ENCODE measurements around the gene YBX1. TPM values are rescaled to one million over a fixed set of nuclear protein-coding genes. Genes with fewer than 3 reads are reported as not detected.

Gene YBX1
- total and polyA plus RNA-seq, 4 donors, result 107 to 530 (median 204) TPM

- peaks cover under 1 to 6% (median 4%) of the 10 kb centered on the region in 4 donors for H3K36me3 ChIP-seq (ENCODE audit: control insufficient read depth in 4 of 4, insufficient read depth in 3 of 4, low read depth in 1 of 4, low read length in 3 of 4)
- H3K9me3 ChIP-seq (ENCODE audit: control insufficient read depth in 4 of 4, low read length in 3 of 4), result no peaks in the 10 kb centered on the region
- peaks cover 2 to 7% (median 5%) of the 10 kb centered on the region in 4 donors for H3K4me1 ChIP-seq (ENCODE audit: control insufficient read depth in 4 of 4, insufficient read depth in 4 of 4, low read length in 3 of 4)
- H3K27ac ChIP-seq (ENCODE audit: low read depth in 1 of 2, low read length in 2 of 2), result no peak overlapping the region
- no peak overlapping the region for H3K9ac ChIP-seq (ENCODE audit: low read depth in 1 of 2, low read length in 2 of 2)
- WGBS, result 90% methylated on average over 19 of the region's 19 CpGs
- no peak for DNase-seq (ENCODE audit: low spot score)
- H3K27me3 ChIP-seq (ENCODE audit: control insufficient read depth in 4 of 4, insufficient read depth in 4 of 4, low read length in 3 of 4), result no peaks in the 10 kb centered on the region
- TF ChIP-seq YY1 (IDR thresholded peaks at IDR 0.05) (no peak), HNF4A (conservative IDR thresholded peaks at IDR 0.05) (no peak), CTCF (IDR thresholded peaks at IDR 0.05; ENCODE audit: low read depth, low read length, missing input control) (no peak), SP1 (IDR thresholded peaks at IDR 0.05) (no peak), MAX (IDR thresholded peaks at IDR 0.05) (no peak), TAF1 (conservative IDR thresholded peaks at IDR 0.05) (no peak), NR2F2 (IDR thresholded peaks at IDR 0.05) (no peak), RAD21 (IDR thresholded peaks at IDR 0.05) (no peak), GABPA (IDR thresholded peaks at IDR 0.05 in 1 of 2, conservative IDR thresholded peaks at IDR 0.05 in 1 of 2) (no peak), EGR1 (IDR thresholded peaks at IDR 0.05; ENCODE audit: low read depth in 2 of 2) (no peak)
- H3K4me3 ChIP-seq (ENCODE audit: low read depth in 1 of 3, low read length in 3 of 3), result no peak overlapping the region
Observed at GRCh38 chr1:42740851-42741580, 58.8 kb downstream of the YBX1 start.

GRCh38 chr1:42741706-42742105 lies 59.5 kb downstream of the YBX1 start:
- no peak overlapping the region for H3K4me3 ChIP-seq (ENCODE audit: low read depth in 1 of 3, low read length in 3 of 3)
- H3K27me3 ChIP-seq (ENCODE audit: control insufficient read depth in 4 of 4, insufficient read depth in 4 of 4, low read length in 3 of 4), result no peaks in the 10 kb centered on the region
- peaks cover 1 to 13% (median 6%) of the 10 kb centered on the region in 4 donors for H3K36me3 ChIP-seq (ENCODE audit: control insufficient read depth in 4 of 4, insufficient read depth in 3 of 4, low read depth in 1 of 4, low read length in 3 of 4)
- TF ChIP-seq HNF4A (conservative IDR thresholded peaks at IDR 0.05) (no peak), FOXA1 (IDR thresholded peaks at IDR 0.05) (no peak), FOXA2 (IDR thresholded peaks at IDR 0.05) (no peak), CTCF (IDR thresholded peaks at IDR 0.05; ENCODE audit: low read depth, low read length, missing input control) (no peak), NR2F2 (IDR thresholded peaks at IDR 0.05) (no peak)
- WGBS, result 94% methylated on average over 4 of the region's 4 CpGs
- no peaks in the 10 kb centered on the region for H3K9me3 ChIP-seq (ENCODE audit: control insufficient read depth in 4 of 4, low read length in 3 of 4)
- no peak for DNase-seq (ENCODE audit: low spot score)
- peaks cover 2 to 7% (median 5%) of the 10 kb centered on the region in 4 donors for H3K4me1 ChIP-seq (ENCODE audit: control insufficient read depth in 4 of 4, insufficient read depth in 4 of 4, low read length in 3 of 4)
- H3K9ac ChIP-seq (ENCODE audit: low read depth in 1 of 2, low read length in 2 of 2), result no peak overlapping the region
- H3K27ac ChIP-seq (ENCODE audit: low read depth in 1 of 2, low read length in 2 of 2), result no peak overlapping the region

DNA sequence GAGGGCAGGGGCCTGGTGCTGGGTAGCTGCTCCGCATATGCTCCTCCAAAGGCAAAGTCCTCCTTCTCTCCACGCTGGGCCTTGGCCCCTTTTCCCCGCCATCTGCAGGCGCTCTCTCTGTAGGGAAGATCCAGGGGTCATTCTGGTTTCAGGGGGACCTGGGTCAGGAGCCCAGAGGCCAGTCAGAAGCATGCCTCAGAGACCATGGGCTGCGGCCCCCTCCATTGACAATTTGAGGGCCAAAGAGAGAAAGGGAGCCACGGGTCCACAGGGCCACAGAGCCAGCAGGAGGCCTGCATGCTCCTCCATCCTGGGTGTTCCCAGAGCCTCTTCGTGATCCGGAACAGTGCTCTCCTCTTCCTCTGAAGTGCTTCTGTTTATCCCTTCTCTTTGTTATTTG lies 59.9 kb downstream of the YBX1 start:
- DNase-seq (ENCODE audit: low spot score), result no peak
- WGBS, result 96% methylated on average over 8 of the region's 8 CpGs

More for the DNA sequence above, 59.9 kb downstream of the YBX1 start:
- Histone ChIP-seq H3K4me3 (ENCODE audit: low read depth in 1 of 3, low read length in 3 of 3) (no peak overlapping the region), H3K9ac (ENCODE audit: low read depth in 1 of 2, low read length in 2 of 2) (no peak overlapping the region), H3K27ac (ENCODE audit: low read depth in 1 of 2, low read length in 2 of 2) (no peak overlapping the region), H3K9me3 (ENCODE audit: control insufficient read depth in 4 of 4, low read length in 3 of 4) (no peaks in the 10 kb centered on the region), H3K36me3 (ENCODE audit: control insufficient read depth in 4 of 4, insufficient read depth in 3 of 4, low read depth in 1 of 4, low read length in 3 of 4) (peaks cover 1 to 16% (median 7%) of the 10 kb centered on the region in 4 donors), H3K27me3 (ENCODE audit: control insufficient read depth in 4 of 4, insufficient read depth in 4 of 4, low read length in 3 of 4) (no peaks in the 10 kb centered on the region), H3K4me1 (ENCODE audit: control insufficient read depth in 4 of 4, insufficient read depth in 4 of 4, low read length in 3 of 4) (peaks cover 2 to 7% (median 5%) of the 10 kb centered on the region in 4 donors)
- no peak for TF ChIP-seq MAX (IDR thresholded peaks at IDR 0.05)
- TF ChIP-seq HNF4G (IDR thresholded peaks at IDR 0.05), result no peak
- TF ChIP-seq RXRA (IDR thresholded peaks at IDR 0.05), result no peak
- no peak for TF ChIP-seq HNF4A (conservative IDR thresholded peaks at IDR 0.05)
- no peak for TF ChIP-seq FOXA2 (IDR thresholded peaks at IDR 0.05)
- TF ChIP-seq YY1 (IDR thresholded peaks at IDR 0.05), result no peak
- TF ChIP-seq TAF1 (conservative IDR thresholded peaks at IDR 0.05), result no peak
- no peak for TF ChIP-seq NR2F2 (IDR thresholded peaks at IDR 0.05)
- TF ChIP-seq, protein P1, sequence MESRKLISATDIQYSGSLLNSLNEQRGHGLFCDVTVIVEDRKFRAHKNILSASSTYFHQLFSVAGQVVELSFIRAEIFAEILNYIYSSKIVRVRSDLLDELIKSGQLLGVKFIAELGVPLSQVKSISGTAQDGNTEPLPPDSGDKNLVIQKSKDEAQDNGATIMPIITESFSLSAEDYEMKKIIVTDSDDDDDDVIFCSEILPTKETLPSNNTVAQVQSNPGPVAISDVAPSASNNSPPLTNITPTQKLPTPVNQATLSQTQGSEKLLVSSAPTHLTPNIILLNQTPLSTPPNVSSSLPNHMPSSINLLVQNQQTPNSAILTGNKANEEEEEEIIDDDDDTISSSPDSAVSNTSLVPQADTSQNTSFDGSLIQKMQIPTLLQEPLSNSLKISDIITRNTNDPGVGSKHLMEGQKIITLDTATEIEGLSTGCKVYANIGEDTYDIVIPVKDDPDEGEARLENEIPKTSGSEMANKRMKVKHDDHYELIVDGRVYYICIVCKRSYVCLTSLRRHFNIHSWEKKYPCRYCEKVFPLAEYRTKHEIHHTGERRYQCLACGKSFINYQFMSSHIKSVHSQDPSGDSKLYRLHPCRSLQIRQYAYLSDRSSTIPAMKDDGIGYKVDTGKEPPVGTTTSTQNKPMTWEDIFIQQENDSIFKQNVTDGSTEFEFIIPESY (IDR thresholded peaks at IDR 0.05), result no peak
- TF ChIP-seq GABPA (IDR thresholded peaks at IDR 0.05 in 1 of 2, conservative IDR thresholded peaks at IDR 0.05 in 1 of 2), result no peak
- no peak for TF ChIP-seq JUND (IDR thresholded peaks at IDR 0.05)
- TF ChIP-seq FOXA1 (IDR thresholded peaks at IDR 0.05), result no peak
- no peak for TF ChIP-seq SP1 (IDR thresholded peaks at IDR 0.05)
- TF ChIP-seq CTCF (IDR thresholded peaks at IDR 0.05; ENCODE audit: low read depth, low read length, missing input control), result no peak
- TF ChIP-seq EGR1 (IDR thresholded peaks at IDR 0.05; ENCODE audit: low read depth in 2 of 2), result no peak

All from liver (tissue), 9 donors.